HG03066 (cell line): ENCODE measurements around the gene DIS3L2.
"Not testable (repeated sequence)": the region's sequence is repeated elsewhere in the genome, so short reads cannot be mapped to it uniquely, and the experiment has no call there.

Experiments
- ATAC-seq: cut with Tn5 transposase; IDR thresholded peaks from one replicate; pipeline ENCODE4 v1.9.1; 2021; ENCODE audit warnings: low read depth; ENCODE audit not compliant: unreplicated experiment

The DIS3L2 gene

DNA sequence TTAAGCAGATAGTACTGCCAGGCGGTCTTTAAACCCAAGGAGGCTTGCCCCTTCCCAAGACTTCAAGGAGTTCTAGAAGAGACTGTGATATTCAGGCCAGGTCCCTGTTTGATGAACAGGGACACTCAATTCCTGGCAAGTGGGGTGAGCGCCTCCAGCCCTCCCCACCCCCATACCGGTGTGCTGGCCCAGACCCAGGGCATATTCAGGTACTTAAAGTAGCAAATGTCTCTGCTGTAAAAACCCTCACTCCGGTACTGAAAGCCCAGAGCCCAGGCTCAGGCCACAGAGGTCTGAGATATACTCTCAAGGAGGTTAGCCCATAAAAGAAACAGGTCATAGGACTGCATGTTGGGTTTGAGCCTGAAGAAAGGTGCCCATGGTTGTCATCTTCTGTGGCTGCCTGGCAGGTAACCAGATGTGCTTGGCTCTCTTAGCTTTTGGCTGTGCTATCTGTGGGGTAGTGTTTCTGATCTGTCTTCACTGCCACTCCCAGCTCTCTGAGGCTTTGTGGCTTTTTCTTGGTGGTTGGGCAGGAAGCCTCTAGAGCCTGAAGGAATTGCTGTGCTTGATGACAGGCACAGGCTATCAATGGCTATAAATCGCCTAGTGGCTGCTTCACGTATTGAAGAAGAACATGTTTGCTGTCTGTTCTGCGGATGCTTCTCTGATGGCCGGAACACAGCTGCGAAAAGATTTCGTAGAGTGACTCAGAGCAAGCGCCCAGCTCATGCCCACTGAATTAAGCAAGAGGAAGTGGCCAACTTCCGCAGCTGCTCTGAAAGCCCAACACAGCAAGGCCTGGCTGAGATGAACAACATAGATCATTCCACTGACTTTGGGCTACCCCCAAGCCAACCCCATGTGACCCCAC, 353.8 kb downstream of the DIS3L2 start:
- peak; percentile 72 for ATAC-seq

DNA sequence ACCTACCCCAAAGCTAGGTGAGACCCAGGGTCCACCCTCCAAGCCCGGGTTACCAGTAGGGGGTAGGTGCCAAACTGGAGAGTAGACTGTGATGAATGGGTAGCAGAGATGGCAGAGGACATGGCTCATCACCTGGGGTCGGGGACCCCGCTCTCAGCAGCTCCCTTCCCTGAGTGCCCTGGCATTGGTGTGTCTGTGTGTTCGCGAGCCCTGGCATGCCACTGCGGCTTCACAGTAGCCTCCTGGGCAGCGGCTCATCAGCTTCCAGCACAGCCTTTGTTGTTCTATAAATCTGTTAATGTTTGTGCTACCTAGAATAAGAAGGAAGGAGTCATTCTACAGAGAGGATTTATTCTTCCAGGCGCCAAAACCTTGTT, 354.4 kb downstream of the DIS3L2 start:
- ATAC-seq = no peak

DNA sequence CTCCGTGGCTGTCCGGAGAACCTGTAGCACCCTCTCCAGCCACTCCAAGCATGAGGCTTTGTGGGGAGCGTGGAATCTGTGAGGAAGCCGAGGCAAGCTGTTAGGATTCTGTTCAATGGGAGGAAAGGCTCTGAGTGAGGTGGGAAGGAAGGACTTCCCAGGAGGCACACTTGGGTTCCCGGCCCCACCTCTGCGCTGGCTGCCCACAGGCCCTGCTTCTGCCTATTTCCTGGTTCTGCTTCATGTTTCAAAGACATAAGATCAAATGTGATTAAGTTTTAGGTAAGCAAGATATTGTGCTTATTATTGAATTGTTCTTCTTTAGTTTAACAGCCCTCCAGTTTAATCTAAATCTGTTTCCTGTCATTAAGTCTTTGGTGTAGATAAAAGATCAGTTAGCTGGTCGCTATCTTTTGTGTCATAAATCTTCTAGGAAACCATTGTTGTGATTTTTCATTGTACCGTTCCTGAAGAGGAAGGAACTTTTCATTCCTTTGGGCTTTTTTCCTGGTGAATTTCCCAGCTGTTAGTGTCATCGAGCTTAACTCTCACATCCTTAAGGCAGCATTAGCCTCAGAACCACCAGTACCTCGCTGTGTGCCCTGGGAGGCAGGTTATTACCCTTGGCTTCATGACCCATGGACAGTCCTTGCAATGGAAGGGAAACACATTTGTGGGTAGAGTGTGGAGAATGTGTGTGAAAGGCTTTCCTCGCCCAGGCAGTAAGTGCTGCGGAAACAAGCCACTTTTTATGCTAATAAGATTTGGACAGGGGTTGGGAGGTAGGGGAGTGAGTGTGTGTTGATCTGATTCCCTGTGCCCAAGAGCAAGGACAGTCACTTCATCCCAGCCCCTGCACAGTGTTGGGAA, 355.2 kb downstream of the DIS3L2 start:
- no peak for ATAC-seq

DNA sequence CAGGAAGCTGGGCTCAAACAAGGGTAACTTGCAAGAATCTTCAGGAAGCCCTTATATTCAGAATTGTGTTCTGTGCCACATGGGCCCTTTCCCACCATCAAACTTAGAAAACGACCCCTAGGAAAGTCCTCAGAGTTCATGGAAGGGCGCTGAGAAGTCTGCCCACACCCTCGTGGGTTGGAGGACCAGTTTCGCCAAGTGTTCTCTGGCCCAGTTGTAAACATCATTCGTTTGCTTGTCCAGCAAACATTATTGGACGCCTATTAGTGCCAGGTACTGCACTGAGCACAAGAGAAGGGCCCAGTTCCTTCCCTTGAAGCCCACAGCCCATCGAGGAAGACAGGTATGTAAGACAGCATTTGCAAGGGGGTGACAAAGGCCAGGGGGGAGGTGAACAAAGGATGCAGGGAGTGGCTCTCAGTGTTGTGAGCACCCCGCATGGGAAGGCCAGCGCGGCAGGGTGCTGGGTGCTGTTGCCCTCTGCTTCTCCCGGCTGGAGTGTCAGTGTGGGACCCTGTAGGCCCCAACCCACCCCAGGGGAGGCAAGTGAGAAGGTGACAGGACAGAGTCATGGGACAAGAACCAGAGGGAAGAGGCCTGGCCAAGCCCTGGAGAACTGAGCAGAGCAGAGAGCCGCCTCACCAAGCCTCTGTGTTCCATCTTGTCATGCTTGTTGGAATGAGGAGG, 356.8 kb downstream of the DIS3L2 start:
- no peak for ATAC-seq

DNA sequence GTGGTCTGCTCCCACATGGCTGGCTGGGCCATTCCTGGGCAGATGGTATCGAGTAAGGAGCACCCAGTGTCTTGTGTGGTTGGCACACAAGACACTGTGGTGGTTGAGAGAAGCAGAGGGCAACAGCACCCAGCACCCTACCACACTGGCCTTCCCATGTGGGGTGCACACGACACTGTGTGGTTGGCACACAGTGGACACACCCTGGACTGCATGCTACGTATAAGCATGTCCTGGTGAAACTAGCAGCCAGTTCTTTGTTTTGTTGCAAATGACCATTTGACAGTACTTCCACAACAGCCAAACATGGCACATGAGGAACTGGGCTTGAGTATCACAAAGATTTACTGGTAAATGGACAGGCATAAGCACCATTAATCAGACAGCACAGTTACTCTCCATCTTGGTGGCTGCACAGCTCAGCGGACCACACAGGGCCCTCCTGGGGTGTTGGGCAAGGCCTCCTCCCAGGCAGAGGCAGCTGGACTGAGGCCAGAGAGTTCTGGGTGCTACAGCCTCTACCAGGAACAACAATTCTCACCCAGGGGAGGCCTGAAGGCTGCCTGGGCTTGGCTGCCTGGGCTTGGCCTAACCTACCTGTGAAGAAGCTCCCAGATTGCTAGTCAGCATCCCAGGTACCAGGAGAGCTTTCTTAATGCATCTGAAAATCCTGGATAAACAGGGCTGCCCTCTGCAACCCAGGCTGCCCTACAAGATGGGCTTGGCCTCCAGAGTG, 357.7 kb downstream of the DIS3L2 start:
- no peak for ATAC-seq

DNA sequence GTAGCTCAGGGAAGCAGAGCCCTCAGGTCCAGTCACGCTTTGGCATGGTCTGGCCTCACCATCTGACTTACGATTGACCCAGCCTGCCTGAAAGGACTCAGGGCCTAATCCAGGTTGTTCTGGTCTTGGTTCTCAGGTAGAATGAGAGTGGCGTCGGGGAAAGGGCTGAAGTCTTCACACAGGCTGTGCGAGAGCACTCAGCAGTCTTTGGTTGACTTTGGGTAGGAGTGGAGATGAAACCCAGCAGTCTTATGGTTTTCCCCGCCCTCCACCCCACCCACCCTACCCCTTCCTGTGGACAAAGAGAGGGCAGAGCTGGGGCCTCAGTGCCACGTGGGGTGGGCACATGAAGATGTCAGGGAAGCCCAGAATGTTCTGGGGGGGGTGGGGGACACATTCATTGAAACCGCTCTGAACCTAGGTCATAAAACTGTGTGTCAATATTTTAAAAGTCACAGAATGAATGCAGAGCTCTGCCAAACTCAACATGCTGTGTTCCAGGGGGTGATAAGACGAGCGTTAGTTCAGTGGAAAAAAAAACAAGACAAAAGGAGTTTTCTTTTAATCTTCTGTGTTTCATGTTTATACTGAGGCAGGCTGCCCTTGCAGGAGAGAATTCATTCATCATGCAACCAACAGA, 358.4 kb downstream of the DIS3L2 start:
- no peak for ATAC-seq

DNA sequence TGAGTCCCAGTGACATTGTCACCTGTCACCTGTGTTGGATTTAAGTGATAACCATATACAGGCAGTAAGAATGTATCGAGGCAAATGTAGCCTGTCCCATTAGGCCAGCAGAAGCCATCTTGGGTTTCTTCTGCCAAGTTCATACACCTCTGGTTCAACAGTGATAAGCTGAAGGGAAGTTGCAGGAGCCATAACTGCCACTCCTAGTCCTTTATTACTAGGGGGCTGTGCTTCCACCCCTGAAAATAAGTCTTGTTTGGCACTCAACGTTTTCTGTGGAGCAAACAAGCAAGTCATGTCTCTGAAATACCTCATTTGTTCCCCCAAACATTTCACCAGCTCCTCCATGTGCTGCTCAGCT, 358.9 kb downstream of the DIS3L2 start:
- ATAC-seq = no peak

DNA sequence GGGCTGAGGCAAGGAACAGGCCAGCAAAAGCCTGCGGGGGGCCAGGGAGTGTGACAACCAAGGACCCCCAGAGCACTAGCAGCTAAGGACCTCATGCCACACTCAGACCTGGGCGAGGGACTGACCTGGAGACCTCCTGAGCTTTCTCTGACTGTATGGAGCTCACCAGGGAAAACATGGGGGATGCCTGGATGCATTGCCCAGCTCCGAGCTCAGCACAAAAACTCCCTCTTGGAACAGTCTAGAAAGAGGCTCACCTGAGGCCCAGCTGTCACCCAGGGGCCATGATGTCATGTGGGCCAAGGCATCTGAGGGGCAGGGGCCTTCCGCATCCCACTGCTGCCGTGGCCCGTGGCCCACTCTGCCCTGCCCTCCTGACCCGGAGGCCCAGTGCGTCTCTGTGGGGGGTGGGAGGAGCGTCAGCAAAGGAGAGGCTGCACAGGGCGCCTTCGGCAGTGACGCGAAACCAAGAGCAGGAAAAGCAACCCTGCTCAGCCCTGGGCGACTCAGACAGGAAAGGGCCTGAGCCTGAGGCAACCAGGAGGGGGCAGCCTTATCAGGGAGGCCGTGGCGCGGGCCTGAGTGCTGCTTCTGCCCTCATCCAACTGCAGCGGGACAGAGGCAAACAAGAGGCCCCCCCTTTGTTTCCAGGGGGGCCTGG, 359.8 kb downstream of the DIS3L2 start:
- ATAC-seq = no peak

DNA sequence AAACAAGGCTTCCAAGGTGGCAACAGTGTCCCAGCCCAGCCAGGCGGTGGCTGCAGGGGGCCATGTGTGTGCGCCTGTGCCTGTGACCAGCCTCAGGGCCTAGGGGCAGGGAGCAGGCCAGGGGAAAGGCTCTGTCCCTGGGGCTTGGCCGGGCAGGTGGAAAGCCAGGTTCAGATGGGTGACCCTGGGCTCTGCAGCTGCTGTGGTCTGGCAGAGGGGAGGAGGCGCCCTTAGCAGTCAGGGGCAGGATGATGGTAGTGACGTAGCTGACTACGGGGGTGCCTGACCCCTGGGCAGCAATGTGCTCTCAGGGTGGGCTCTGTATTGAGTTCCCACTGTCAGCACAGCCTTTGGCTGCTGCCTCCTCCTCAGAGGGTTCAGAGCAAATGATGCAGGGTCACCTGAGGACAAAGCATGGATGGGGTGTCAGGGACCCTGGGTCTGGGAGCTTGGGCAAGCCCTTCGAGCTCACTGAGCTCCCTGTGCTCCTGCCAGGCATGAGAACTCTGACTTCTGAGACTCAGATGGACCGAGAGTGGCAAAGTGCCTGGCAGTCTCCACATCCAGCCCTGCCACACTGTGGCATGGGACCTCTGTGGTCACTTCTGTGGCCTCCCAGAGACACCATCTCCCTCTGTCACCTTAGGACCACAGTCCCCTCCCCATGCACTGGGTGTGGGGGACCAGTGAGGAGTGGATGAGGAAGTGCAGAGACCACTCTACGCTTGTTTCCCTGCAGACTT, 360.5 kb downstream of the DIS3L2 start:
- ATAC-seq = no peak

DNA sequence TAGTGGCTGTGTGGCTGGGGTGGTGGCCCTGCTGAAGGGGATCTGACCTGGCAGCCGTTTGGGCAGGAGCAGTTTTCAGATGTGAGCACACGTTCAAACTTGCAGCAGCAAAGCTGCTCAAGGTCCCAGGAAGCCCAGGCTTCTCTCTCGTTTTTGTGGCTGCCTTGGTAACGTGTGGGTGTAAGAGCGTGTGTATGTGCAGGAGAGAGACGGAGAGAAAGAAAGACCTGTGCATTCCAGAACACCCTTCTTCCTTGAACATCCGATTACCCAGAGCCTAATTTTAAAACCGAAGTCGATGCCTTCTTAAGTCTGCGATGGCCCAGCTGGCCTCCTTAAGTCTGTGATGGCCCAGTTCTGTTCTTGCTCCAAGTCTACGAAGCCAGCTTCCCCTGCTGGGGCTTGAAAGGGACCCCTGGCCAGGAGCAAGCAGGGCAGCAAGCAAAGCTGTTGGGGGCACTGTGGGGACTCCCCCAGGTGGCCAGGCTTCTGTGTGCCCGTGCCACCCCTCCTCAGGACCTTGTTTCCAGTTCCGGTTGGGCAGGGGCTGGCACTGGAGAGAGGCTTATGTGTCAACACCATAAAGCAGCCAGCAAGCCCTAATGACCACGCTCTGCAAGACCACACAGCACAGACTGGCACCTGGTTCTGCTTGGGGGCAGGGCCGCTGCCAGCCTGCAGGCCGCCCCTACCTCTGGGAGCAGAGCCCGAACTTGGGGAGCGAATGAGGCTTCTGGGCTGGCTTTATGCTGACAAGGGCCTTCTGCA, 361.2 kb downstream of the DIS3L2 start:
- ATAC-seq = no peak

DNA sequence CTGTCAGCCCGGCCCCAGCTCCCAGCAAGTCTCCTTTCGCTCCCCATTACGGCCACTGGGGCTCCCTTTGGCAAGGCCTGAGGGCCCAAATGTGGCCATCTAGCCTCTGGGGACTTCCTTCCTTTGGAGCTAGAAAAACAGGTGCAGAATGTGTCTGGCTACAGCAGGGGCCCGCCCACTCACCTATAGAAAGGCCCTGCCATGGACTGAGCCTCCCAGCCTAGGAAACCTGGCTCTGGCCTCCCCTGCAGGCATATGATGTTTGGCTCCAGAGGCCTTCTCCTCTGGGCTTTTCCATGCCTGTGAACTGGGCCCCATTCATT, 361.8 kb downstream of the DIS3L2 start:
- ATAC-seq = no peak

DNA sequence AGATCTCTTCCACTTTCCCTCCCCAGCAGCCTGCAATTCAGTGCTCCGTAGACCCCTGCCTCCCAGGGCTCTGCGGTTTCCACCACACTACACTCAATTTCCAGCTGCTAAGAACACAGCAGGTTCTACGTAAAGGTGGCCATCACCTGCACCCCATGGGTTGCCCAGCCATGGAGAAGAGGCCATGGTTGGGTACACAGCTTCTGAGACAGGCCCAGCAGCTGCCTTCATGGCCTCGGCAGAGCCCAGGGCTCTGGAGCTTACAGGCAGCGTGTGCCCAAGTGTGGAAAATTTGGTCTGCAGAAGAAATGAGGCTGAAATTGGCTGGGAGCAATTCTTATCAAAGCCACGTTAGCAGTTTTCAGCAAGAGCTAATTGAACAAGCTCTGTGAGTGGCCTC, 362.5 kb downstream of the DIS3L2 start:
- not testable (repeated sequence) for ATAC-seq

DNA sequence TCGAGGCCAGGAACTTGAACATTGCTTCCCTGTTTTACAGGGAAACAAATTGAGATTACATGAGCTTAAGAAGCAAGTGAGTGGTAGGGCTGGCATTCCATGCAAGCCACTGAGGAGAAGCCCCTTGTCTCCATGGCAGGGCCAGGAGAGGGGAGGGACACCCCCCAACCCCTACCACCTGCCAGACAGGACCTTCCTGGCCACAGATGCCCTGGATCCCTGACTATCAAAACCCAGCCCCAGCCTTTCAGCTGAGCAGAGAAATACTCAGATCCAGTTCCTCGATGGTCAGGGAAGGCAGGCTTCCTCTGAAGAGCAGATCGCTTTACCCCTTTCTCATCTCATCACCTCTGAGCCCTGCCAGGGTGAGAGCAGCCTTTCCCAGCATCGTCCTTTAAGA, 363.3 kb downstream of the DIS3L2 start:
- no peak for ATAC-seq

DNA sequence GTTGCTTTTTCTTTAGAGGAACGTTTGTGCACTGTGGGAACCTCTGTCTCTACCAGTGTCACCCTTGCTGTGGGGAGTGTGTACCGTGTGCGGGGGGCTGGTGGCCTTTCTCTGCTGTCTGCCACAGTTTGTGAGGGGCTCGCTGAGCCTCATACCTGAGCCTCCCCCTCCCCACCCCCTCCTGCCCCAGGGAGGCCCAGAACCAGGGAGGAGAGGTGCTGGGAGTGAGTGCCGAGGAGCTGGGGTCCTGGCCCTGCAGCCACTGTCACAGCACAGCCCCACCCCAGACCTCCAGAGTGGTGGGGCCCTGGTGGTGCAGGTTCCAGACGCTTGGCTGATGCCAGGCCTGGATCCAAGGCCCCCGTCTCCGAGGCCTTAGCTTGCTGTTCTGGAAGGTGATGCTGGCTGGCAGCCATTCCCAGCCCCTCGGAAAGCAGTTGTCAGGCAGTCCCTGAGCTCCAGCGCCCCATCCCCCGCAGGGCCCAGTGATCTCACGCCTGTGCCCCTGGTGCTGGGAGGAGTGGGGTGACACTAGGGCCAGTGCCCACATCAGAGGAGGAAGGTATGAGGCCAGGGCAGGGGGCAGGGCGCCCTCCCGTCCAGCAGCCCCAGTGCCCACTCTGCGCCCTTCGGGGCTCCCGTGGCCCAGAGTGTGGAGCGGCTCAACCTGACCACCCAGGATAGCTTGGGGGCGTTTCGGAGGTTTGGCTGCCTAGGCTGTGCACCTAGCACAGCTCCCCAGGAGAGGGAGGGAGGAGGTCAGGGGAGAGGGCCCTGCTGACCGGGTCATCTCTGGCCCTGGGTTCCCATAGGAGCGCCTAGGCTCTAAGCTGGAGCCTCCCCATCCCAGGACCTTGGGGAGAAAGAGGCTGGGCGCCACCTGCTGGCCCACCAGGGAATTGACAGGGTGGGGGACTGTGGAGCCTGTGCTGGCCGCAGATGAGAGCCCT, 364.1 kb downstream of the DIS3L2 start:
- ATAC-seq = no peak

DNA sequence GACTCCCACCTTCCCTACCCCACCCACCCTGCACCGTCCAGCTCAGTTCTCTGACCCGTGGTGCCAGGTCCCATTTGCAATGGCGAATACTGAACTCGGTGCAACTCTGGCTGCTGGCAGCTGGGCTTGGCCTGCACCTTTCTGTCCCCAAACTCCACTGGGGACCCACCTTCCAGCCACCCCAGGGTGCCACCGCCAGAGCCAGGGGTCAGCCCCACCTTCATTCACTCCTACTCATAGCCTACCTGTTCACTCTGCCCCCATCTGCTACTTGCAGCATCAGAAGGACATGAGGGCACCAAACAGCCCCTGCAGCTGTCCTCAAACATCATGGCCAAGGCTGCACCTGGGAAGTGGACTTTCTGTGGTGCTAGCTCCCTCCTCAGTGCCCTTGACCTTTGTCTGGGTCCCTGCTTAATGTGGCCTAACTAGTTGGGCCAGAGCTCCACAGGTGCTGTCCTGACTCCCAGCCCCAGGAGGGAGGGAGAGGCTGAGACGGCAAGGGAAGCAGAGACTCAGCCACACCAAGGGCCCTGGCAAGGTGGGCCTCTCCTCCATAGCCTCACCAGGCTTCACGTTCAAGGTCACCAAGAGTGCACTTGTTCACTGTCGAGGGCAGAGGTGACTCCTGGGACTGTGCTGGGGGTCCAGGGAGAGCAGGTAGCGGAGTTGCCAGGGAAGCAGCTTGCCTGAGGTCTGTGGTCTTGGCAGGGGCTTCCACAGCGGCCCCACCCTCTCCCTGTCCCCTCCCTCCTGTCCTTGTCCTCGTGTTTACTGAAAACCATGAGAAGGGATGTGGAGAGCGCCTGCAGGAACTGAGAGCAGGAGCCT, 365.0 kb downstream of the DIS3L2 start:
- ATAC-seq = not testable (repeated sequence)
